NCI-H1092 treated with DMSO at 0.1 percent for 48 hours (cell line): Measurements from ENCODE around the gene PALLD.

ENCODE experiments used
- DNase-seq: peaks from one replicate; lab custom pipeline; 2025; lab: John Stamatoyannopoulos, UW

The PALLD gene

GRCh38 chr4:168560184-168561180 lies 63.6 kb downstream of the PALLD start:
- peak; percentile 93 for DNase-seq

- DNase-seq: no peak
These were observed 65.3 kb downstream of the PALLD start for GRCh38 chr4:168562041-168562571.

GRCh38 chr4:168564023-168564422 lies 67.2 kb downstream of the PALLD start:
- DNase-seq: no peak

- DNase-seq: no peak
These were observed 68.3 kb downstream of the PALLD start for GRCh38 chr4:168565130-168565529.

- no peak for DNase-seq
These were observed 69.9 kb downstream of the PALLD start for GRCh38 chr4:168566726-168567125.

- no peak for DNase-seq
These were observed 72.4 kb downstream of the PALLD start for GRCh38 chr4:168569066-168569930.

GRCh38 chr4:168569931-168570276 lies 73.1 kb downstream of the PALLD start:
- DNase-seq: peak; percentile 56

GRCh38 chr4:168570466-168570865 lies 73.6 kb downstream of the PALLD start:
- DNase-seq: no peak

GRCh38 chr4:168572002-168572401 lies 75.2 kb downstream of the PALLD start:
- DNase-seq: no peak

GRCh38 chr4:168573870-168574269 lies 77.0 kb downstream of the PALLD start:
- DNase-seq: no peak

- no peak for DNase-seq
These were observed 77.9 kb downstream of the PALLD start for GRCh38 chr4:168574581-168575295.

GRCh38 chr4:168575473-168575872 lies 78.6 kb downstream of the PALLD start:
- no peak for DNase-seq

- DNase-seq: no peak
These were observed 80.8 kb downstream of the PALLD start for GRCh38 chr4:168577624-168578023.

- no peak for DNase-seq
These were observed 83.4 kb downstream of the PALLD start for GRCh38 chr4:168580228-168580627.

- no peak for DNase-seq
These were observed 87.5 kb downstream of the PALLD start for GRCh38 chr4:168584321-168584771.

- DNase-seq: peak; percentile 43
These were observed 88.6 kb downstream of the PALLD start for GRCh38 chr4:168585168-168586091.

- no peak for DNase-seq
These were observed 90.1 kb downstream of the PALLD start for GRCh38 chr4:168586926-168587325.

GRCh38 chr4:168587411-168588125 lies 90.7 kb downstream of the PALLD start:
- no peak for DNase-seq

- DNase-seq: no peak
These were observed 92.2 kb downstream of the PALLD start for GRCh38 chr4:168588916-168589531.

- DNase-seq: no peak
These were observed 95.8 kb downstream of the PALLD start for GRCh38 chr4:168592676-168593075.
